ENCODE data around the gene KLHL42.
"Not testable (repeated sequence)": the region's sequence is repeated elsewhere in the genome, so short reads cannot be mapped to it uniquely, and the experiment has no call there.

The KLHL42 gene

GRCh38 chr12:27779920-27780611 is at the start of gene KLHL42, which contains the start of gene MANSC4:
KLHL42 (plus strand) TSS chr12:27780233; CDS start chr12:27780331, 98 bp downstream.
MANSC4 (minus strand) TSS chr12:27780236; CDS start chr12:27771276, 8,960 bp downstream.
- H3K4me3 ChIP-seq: peak within 1 kb of the TSS; percentile 80 to 94
- H3K9me3 ChIP-seq: no peaks in the 10 kb centered on the region
- no peaks in the 10 kb centered on the region for H3K27me3 ChIP-seq
- intact Hi-C loops (cut with DNase I; ENCODE audit: low total_unique reads): loop anchor here (2.0 kb wide), 1 partner anchor 69 kb away; the partner anchor contains the start of gene MRPS35
- H3K4me1 ChIP-seq: peaks cover 0 to 51% (median 24%) of the 10 kb centered on the region in 4 donors
- DNase-seq: peak; percentile 68 to 89
- TF ChIP-seq, protein P1, sequence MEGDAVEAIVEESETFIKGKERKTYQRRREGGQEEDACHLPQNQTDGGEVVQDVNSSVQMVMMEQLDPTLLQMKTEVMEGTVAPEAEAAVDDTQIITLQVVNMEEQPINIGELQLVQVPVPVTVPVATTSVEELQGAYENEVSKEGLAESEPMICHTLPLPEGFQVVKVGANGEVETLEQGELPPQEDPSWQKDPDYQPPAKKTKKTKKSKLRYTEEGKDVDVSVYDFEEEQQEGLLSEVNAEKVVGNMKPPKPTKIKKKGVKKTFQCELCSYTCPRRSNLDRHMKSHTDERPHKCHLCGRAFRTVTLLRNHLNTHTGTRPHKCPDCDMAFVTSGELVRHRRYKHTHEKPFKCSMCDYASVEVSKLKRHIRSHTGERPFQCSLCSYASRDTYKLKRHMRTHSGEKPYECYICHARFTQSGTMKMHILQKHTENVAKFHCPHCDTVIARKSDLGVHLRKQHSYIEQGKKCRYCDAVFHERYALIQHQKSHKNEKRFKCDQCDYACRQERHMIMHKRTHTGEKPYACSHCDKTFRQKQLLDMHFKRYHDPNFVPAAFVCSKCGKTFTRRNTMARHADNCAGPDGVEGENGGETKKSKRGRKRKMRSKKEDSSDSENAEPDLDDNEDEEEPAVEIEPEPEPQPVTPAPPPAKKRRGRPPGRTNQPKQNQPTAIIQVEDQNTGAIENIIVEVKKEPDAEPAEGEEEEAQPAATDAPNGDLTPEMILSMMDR (IDR thresholded peaks at IDR 0.05): no peak
- peak within 1 kb of the TSS; percentile 89 to 94 for H3K27ac ChIP-seq
- H3K36me3 ChIP-seq: no peaks in the 10 kb centered on the region

DNA sequence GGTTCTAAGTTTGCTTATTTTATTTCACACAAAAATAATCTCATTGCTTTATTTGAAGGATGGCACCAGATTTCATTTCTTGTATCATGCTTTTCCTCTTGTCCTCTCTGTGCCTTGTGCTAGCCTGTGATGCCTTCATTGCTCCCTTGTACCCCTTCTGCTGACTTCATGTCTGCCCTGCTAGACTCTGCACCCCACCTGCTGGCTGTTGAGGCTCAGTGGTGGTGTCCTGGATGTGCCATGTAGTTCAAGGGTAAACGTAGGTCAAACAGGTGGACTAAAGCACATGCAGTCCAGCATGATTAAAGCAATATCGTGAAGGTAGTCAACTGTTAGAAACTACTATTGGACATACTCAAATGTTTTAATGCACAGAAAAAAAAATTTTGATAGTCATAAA is 47.8 kb upstream of the KLHL42 start:
- Histone ChIP-seq H3K36me3 (peaks cover 16 to 52% (median 19%) of the 10 kb centered on the region in 3 donors), H3K27ac (no peak overlapping the region), H3K9me3 (no peaks in the 10 kb centered on the region), H3K27me3 (no peaks in the 10 kb centered on the region), H3K4me3 (no peak overlapping the region), H3K4me1 (no peaks in the 10 kb centered on the region)
- intact Hi-C loops (cut with DNase I; ENCODE audit: low total_unique reads): no loop called here
- TF ChIP-seq, protein P1 (IDR thresholded peaks at IDR 0.05): no peak
- DNase-seq: no peak

DNA sequence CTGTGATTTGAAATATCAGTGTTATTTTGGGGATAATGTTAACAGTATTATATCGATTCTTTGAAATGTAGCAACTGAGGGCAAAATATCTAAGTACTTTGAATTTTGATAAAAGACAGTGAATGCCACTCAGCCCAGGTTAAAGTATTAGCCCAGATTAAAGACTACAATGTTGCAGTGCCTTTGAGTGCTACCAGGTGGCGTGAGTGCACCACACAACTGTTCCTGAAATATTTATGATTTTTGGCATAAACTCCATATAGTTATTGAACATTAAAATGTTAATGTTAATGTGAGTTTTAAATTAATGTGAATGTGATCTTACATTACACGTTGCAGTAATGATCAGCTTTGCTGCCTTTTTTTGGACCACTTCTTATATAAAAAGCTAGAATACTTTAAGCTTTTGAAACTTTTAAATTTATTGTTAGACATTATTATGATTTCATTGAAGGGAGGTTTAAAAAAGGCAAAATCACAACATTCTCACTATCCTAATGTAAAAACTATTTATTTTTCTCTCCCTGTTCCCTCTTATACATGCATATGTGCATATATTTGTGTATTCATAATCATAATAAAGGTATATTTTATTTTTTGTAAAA is 46.9 kb upstream of the KLHL42 start:
- H3K27ac ChIP-seq: no peak overlapping the region
- H3K36me3 ChIP-seq: peaks cover 20 to 53% (median 21%) of the 10 kb centered on the region in 3 donors
- H3K27me3 ChIP-seq: no peaks in the 10 kb centered on the region
- no peaks in the 10 kb centered on the region for H3K9me3 ChIP-seq
- TF ChIP-seq, protein P1 (IDR thresholded peaks at IDR 0.05): peak; percentile 78 to 86
- H3K4me3 ChIP-seq: no peak overlapping the region
- DNase-seq: no peak
- intact Hi-C loops (cut with DNase I; ENCODE audit: low total_unique reads): no loop called here
- H3K4me1 ChIP-seq: no peaks in the 10 kb centered on the region

DNA sequence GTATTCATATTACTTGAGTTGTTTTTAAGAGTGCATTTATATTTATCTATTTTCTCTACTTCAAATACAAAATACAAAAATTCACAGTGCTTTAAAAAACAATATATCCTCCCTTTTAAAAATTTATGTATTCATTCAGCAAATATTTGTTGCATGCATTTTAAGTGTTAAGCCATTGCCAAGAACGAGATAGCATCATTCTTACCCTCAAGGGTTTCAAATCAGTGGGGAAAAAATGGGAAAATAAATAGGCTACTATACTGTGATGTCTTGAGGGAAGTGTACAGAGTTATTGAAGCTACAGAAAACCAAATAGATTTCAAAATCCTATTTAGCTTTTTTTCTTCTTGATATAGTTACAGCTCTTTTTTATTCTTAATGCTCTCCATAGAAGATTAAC is 46.2 kb upstream of the KLHL42 start:
- TF ChIP-seq, protein P1 (IDR thresholded peaks at IDR 0.05): no peak
- intact Hi-C loops (cut with DNase I; ENCODE audit: low total_unique reads): no loop called here

DNA sequence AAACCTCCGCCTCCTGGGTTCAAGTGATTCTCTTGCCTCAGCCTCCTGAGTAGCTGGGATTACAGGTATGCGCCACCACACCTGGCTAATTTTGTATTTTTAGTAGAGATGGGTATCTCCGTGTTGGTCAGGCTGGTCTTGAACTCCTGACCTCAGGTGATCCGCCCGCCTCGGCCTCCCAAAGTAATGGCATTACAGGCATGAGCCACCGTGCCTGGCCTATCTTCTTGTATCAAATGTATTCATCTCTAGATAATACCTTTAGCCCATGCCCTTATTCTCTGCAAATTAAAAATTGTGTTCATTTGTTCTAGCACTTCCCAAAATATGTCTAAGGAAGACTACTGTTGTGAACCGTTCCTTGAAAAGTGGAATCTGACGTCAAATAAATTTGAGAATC is 45.7 kb upstream of the KLHL42 start:
- not testable (repeated sequence) for H3K9me3 ChIP-seq

More for the DNA sequence above, 46.2 kb upstream of the KLHL42 start:
- no peak for DNase-seq
- Histone ChIP-seq H3K36me3 (peaks cover 22 to 55% (median 25%) of the 10 kb centered on the region in 3 donors), H3K27ac (no peak overlapping the region), H3K4me3 (no peak overlapping the region), H3K9me3 (no peaks in the 10 kb centered on the region), H3K27me3 (no peaks in the 10 kb centered on the region), H3K4me1 (no peaks in the 10 kb centered on the region)

GRCh38 chr12:27743601-27744000 is 36.4 kb upstream of the KLHL42 start:
- peaks cover 0 to 20% (median 3%) of the 10 kb centered on the region in 4 donors for H3K4me1 ChIP-seq
- H3K27ac ChIP-seq: no peak overlapping the region
- intact Hi-C loops (cut with DNase I; ENCODE audit: low total_unique reads): no loop called here
- no peaks in the 10 kb centered on the region for H3K9me3 ChIP-seq
- H3K4me3 ChIP-seq: no peak overlapping the region
- peaks cover 31 to 48% (median 38%) of the 10 kb centered on the region in 3 donors for H3K36me3 ChIP-seq
- TF ChIP-seq, protein P1 (IDR thresholded peaks at IDR 0.05): no peak
- H3K27me3 ChIP-seq: no peaks in the 10 kb centered on the region
- DNase-seq: no peak

More for the DNA sequence above, 45.7 kb upstream of the KLHL42 start:
- peaks cover 27 to 60% (median 30%) of the 10 kb centered on the region in 3 donors for H3K36me3 ChIP-seq
- intact Hi-C loops (cut with DNase I; ENCODE audit: low total_unique reads); H3K4me3 ChIP-seq; H3K27ac ChIP-seq; DNase-seq; H3K27me3 ChIP-seq; H3K4me1 ChIP-seq: not testable (repeated sequence)

DNA sequence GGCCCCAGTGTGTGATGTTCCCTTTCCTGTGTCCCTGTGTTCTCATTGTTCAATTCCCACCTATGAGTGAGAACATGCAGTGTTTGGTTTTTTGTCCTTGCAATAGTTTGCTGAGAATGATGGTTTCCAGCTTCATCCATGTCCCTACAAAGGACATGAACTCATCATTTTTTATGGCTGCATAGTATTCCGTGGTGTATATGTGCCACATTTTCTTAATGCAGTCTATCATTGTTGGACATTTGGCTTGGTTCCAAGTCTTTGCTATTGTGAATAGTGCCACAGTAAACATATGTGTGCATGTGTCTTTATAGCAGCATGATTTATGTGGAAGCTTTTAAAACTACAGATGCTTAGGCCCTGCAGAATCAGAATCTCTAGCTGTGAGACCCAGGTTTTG is 34.3 kb upstream of the KLHL42 start:
- H3K36me3 ChIP-seq: peaks cover 19 to 26% (median 24%) of the 10 kb centered on the region in 3 donors

More for the DNA sequence above, 34.3 kb upstream of the KLHL42 start:
- H3K27me3 ChIP-seq; DNase-seq; intact Hi-C loops (cut with DNase I; ENCODE audit: low total_unique reads); H3K27ac ChIP-seq; H3K9me3 ChIP-seq; H3K4me3 ChIP-seq: not testable (repeated sequence)
- H3K4me1 ChIP-seq: peaks cover 0 to 25% (median 3%) of the 10 kb centered on the region in 4 donors

All from tibial artery (tissue), 4 donors.